22Rv1 (cell line): Measurements from ENCODE around the gene ZNF280D.

ENCODE experiments used
- H3K27ac ChIP-seq: fragments of 450-650 bp; 2 replicates; pipeline ENCODE4 v1.5.1; 2017
- ZFX ChIP-seq: fragments of 450-650 bp; IDR thresholded peaks from 2 replicates; pipeline ENCODE4 v1.6.1; 2017; ENCODE audit warnings: antibody characterized with exemption, borderline replicate concordance
- TF ChIP-seq, protein P1 (sequence below): fragments of 450-650 bp; IDR thresholded peaks from 2 replicates; pipeline ENCODE4 v1.5.1; 2017; ENCODE audit warnings: mild to moderate bottlenecking

Gene ZNF280D

DNA sequence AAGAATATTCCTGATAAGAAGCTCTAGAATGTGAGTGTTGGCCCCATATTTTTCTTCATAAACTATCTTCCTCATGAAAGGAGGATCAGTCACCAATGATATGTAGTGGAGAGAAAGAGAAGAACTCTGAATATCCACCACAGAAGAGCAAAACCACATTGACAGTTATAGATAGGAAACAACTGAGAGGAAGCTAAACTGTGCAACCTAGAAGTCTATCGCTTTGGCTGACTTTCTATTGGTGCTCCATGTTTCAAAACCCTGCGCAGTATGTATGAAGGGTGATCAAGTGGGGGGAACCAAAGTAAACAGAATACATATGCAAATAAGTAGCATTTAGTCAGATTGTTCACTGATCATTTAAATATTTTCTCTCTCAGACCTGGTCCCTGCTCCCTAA, 41.0 kb upstream of the ZNF280D start:
- TF ChIP-seq, protein P1, sequence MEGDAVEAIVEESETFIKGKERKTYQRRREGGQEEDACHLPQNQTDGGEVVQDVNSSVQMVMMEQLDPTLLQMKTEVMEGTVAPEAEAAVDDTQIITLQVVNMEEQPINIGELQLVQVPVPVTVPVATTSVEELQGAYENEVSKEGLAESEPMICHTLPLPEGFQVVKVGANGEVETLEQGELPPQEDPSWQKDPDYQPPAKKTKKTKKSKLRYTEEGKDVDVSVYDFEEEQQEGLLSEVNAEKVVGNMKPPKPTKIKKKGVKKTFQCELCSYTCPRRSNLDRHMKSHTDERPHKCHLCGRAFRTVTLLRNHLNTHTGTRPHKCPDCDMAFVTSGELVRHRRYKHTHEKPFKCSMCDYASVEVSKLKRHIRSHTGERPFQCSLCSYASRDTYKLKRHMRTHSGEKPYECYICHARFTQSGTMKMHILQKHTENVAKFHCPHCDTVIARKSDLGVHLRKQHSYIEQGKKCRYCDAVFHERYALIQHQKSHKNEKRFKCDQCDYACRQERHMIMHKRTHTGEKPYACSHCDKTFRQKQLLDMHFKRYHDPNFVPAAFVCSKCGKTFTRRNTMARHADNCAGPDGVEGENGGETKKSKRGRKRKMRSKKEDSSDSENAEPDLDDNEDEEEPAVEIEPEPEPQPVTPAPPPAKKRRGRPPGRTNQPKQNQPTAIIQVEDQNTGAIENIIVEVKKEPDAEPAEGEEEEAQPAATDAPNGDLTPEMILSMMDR = no peak
- TF ChIP-seq ZFX = no peak
- H3K27ac ChIP-seq = no peak overlapping the region

DNA sequence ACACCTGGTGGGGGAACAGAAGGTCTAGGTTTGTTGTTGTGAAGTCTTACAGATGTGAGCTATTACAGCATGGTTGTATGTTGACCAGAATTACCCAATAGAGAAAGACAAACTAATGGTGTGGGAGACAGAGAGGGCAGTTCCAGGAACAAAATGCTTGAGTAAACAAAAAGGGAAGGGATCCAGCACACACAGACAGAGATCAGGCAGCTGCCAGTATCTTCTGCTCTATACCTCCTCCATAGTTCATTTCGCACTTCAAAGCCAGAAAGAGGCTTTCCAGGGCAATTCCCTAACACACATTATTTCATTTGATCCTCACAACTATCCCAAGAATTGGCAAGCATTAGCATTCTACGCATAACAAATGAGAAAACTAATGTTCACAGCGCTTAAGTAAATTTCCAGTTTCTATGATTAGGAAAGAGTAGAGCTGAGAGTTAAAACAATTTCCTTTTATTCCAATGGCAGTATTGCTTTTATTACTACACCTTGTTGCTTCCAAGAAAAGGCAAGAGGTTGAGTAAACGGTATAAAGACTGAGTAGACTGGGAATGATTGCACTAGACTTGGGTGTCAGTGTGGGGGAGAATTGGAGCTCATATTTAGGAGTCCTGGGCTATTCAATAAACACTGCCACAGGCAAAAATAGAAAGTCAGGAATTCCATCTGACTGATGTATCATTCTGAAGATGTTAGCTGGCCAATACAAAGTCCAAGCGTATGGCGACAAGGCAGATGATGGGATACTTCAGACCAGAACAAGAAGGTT, 39.7 kb upstream of the ZNF280D start:
- TF ChIP-seq, protein P1 = no peak
- TF ChIP-seq ZFX = no peak
- H3K27ac ChIP-seq = no peak overlapping the region

DNA sequence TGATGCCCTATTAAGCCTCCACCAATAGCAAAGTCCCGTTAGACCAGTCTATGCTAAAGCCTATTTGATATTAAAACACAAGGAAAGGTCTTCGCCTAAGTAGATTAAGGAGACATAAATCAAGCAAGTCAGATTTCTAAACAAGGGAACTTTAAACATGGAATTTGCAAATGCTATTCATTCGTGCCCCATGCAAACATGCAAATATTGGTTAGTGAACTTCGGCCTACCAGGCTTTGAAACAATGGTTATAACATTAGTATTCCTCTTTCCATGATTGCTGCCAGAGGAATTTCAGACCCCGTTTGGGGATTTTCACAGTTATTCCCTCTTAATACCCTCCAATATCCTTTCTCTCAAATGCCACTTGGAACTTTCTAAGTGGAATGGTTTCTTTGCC, 36.9 kb upstream of the ZNF280D start:
- TF ChIP-seq ZFX = no peak
- TF ChIP-seq, protein P1 = no peak
- H3K27ac ChIP-seq = no peak overlapping the region

DNA sequence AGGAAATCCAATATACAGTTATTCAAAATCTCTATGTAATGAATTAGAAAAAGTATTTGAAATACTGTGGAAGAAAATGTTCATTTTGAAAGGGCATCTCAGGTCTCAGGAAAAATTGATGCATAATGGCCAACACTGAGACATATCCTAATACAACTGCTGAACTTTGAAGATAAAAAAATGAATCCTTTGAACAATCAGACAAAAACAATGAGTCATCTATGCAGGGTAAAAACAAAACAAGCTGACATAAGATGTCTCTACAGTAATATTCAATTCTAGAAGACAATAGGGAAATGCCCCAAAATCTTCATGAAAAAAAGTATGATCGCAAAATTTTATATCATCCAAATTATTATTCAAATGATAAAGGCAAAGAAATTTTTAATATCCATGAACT, 34.0 kb upstream of the ZNF280D start:
- H3K27ac ChIP-seq = no peak overlapping the region
- TF ChIP-seq ZFX = no peak
- TF ChIP-seq, protein P1 = no peak

DNA sequence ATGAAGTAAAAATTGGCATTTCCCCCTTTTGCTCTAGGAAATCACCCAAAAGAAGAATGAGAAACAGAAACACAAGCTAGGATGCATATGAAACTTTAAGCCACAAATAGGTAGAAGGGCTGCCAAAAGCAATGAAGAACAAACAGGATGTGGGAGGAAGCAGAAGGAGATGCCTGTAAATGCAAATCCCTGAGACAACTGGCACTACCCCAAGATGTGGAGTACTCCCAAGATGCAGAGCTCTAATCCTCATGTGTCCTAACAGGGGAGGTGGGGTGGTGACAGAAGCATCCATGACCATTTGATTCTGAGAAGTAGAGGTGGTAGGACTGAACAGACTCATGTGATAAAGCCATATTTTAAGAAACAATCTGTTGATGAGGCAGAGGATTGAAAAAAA, 31.9 kb upstream of the ZNF280D start:
- no peak overlapping the region for H3K27ac ChIP-seq
- TF ChIP-seq ZFX = no peak
- TF ChIP-seq, protein P1 = no peak

DNA sequence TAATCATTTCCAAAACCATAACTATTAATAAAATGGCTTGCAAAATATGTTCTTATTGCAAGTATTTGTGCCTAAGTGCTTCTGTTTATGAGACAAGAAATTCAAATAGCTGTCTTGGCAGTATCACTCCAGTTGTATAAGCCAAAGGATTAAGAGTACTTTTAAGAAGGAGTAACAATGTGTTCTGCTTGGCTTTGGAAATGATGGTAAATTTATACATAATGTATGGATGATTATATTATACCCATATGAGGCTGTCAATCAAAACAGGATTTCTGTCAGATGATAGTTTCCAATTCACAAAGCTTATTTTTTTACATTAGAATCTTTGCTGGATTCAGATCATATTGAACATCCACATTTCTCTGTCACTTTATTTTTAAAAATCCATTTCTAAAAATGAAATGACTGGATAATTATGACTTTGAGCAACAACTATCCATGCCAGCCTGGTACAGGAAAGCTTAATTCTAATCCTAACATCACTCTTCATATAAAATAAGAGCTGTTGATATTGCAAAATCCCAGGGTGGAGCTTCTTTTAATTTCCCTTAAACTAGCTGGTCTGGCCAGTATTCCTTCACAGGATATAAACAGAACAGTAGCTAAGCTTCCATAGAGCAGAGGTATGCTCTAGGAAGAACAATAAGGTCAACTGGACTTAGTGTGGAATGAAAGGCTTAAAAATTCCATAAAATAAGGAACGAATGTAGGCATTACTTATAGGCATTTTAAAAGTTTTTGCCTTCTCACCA, 30.0 kb upstream of the ZNF280D start:
- TF ChIP-seq, protein P1 = no peak
- TF ChIP-seq ZFX = no peak
- H3K27ac ChIP-seq = no peak overlapping the region

DNA sequence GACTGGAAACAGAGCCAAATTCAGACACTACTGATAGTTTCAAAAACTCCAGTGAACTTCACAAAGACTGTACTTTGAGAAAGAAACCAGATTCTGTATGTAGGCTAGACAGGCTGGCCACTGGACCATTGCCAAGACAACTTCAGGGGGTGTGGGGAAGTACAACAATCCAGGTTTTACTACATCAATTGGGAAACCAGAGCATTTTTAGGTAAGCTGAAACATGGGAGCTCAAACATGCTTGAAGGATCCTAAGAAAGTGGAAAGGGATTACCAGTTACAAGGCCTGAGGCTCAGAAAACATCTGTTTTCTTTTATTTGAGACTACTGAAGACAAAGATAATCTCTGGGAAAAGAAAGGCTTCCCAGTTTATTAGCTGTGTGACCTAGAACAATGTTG, 26.9 kb upstream of the ZNF280D start:
- H3K27ac ChIP-seq = no peak overlapping the region
- no peak for TF ChIP-seq ZFX
- TF ChIP-seq, protein P1 = no peak
